ENCODE measurements around the gene SLC41A1.

The SLC41A1 gene

DNA sequence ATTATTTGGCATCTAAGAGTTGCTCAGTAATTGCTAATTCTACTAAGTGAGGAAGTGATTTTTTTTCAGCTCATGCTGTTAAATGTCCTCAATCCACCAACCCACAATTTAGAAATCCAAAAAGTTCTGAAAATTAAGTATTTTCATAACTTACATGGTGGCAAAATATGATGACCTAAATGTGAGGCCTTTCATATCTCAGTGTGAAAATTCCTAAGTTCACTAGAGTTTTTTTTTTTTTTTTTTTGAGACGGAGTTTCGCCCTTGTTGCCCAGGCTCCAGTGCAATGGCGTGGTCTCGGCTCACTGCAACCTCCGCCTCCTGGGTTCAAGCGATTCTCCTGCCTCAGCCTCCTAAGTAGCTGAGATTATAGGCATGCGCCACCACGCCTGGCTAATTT lies 68.6 kb downstream of the SLC41A1 start:
- H3K4me3 ChIP-seq (ENCODE audit: control insufficient read depth, low read depth, low read length) = no peak overlapping the region
- TF ChIP-seq, protein P1, sequence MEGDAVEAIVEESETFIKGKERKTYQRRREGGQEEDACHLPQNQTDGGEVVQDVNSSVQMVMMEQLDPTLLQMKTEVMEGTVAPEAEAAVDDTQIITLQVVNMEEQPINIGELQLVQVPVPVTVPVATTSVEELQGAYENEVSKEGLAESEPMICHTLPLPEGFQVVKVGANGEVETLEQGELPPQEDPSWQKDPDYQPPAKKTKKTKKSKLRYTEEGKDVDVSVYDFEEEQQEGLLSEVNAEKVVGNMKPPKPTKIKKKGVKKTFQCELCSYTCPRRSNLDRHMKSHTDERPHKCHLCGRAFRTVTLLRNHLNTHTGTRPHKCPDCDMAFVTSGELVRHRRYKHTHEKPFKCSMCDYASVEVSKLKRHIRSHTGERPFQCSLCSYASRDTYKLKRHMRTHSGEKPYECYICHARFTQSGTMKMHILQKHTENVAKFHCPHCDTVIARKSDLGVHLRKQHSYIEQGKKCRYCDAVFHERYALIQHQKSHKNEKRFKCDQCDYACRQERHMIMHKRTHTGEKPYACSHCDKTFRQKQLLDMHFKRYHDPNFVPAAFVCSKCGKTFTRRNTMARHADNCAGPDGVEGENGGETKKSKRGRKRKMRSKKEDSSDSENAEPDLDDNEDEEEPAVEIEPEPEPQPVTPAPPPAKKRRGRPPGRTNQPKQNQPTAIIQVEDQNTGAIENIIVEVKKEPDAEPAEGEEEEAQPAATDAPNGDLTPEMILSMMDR (IDR thresholded peaks at IDR 0.05; ENCODE audit: control insufficient read depth, insufficient read depth, low read depth, low read length, missing control alignments) = no peak
- DNase-seq (ENCODE audit: low read depth) = no peak

DNA sequence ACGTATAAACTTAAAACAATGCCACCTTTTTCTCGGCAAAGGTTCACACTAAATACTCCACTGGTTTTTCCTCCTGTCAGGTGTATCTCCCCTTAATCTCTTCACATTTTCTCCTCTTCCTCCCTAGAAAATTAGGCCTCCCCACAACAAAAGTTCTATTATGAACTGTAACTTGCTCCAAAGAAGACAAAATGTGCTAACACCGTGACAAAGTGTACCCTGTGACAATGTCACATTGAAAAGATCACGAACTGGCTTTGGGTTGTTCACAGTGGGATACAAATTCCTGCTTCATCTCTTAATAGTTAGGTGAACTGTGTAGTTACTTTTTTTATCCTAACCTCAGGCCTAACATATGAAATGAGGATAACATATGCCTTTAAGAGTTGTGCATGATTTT lies 69.0 kb downstream of the SLC41A1 start:
- TF ChIP-seq, protein P1 (IDR thresholded peaks at IDR 0.05; ENCODE audit: control insufficient read depth, insufficient read depth, low read depth, low read length, missing control alignments) = no peak
- DNase-seq (ENCODE audit: low read depth) = no peak

DNA sequence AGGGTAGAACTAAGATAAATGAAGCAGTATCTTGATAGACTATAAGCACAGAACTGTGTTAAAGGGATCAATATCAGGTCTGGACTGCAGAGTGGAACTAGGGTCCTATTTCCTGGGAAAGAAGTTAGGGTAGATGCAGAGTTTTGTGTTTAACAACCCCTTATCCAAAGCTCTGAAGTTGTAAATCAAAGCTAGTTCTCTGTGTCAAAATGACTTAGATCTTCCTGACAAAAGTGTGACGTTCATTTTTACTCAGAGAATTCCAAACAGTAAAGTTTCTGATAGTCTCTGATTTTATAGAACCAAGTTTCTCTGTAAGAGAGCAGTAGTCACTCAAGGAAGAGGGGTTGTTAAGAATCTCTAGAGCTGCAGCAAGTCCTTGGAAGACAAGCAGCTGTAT lies 71.3 kb downstream of the SLC41A1 start:
- H3K4me3 ChIP-seq (ENCODE audit: control insufficient read depth, low read depth, low read length) = no peak overlapping the region
- TF ChIP-seq, protein P1 (IDR thresholded peaks at IDR 0.05; ENCODE audit: control insufficient read depth, insufficient read depth, low read depth, low read length, missing control alignments) = no peak
- no peak for DNase-seq (ENCODE audit: low read depth)

More for the DNA sequence above, 69.0 kb downstream of the SLC41A1 start:
- H3K4me3 ChIP-seq (ENCODE audit: control insufficient read depth, low read depth, low read length) = no peak overlapping the region

DNA sequence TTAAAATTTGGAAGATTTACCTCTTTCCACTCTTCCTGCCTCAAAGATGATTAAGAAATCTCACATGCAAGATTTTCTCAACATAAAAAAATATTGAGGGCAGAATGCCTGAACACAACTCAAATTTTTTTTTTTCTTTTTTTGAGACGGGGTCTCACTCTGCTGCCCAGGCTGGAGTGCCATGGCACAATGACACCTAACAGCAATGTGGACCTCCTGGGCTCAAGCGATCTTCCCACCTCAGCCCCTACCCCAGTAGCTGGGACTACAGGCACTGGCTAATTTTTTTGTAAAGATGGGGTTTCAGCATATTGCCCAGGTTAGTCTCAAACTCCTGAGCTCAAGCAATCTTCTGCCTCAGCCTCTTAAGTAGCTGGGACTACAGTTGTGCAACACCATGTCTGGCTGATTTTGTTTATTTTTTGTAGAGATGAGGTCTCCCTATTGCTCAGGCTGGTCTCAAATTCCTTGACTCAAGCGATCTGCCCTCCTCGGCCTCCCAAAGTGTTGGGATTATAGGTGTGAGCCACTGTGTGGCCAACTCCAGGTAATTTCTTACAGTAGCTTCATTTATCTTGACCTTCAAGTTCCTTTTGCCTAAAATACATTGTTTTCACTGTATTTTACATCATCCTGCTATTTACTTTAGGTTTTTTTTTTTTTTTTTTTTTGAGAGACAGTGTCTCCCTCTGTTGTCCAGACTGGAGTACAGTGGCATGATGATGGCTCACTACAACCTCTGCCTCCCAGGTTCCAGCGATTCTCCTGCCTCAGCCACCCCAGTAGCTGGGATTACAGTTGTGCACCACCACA lies 73.4 kb downstream of the SLC41A1 start:
- no peak overlapping the region for H3K4me3 ChIP-seq (ENCODE audit: control insufficient read depth, low read depth, low read length)
- DNase-seq (ENCODE audit: low read depth) = peak; percentile 32
- TF ChIP-seq, protein P1 (IDR thresholded peaks at IDR 0.05; ENCODE audit: control insufficient read depth, insufficient read depth, low read depth, low read length, missing control alignments) = no peak
